Lower leg skin (tissue), 3 donors: ENCODE measurements around the gene COL3A1.

Experiments
- CTCF ChIP-seq, 3 donors: fragments of 450-650 bp; IDR thresholded peaks; one replicate each; pipeline ENCODE4 v1.5.1; 2016; ENCODE audit warnings: antibody characterized with exemption in 3 of 3, mild to moderate bottlenecking in 3 of 3, moderate library complexity in 2 of 3
- POLR2A ChIP-seq, 2 donors: fragments of 450-650 bp; IDR thresholded peaks; one replicate each; pipeline ENCODE4 v1.6.1; 2016 to 2017; ENCODE audit warnings: antibody characterized with exemption in 2 of 2, mild to moderate bottlenecking in 1 of 2, moderate library complexity in 1 of 2

GRCh38 chr2:188952901-188953300, 21.3 kb upstream of the COL3A1 start:
- TF ChIP-seq CTCF (IDR thresholded peaks at IDR 0.05) (no peak), POLR2A (IDR thresholded peaks at IDR 0.05) (no peak)
